Measurements from ENCODE around the gene LRRC27.

Gene LRRC27

DNA sequence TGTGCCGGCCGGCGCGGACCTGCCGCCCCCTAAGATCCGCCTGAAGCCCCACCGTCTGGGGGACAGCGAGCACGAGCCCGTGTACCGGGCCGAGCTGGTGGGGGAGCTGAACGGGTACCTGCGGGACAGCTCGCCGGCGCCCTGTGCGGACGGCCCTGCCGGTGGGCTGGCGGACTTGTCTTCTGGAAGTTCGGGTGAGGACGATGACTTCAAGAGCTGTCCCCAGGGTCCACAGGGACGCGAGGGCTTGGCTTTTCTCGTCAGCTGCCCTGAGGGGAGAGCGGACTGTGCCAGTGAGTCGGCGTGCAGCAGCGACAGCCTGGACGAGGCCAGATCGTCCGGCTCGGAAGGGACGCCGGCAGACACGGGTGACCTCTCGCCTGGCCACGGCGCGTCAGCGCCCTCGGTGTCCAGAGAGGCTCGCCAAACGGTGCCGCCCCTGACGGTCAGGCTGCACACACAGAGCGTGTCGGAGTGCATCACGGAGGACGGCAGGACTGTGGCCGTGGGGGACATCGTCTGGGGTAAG lies 73.5 kb downstream of the LRRC27 start:
- no peak for DNase-seq

DNA sequence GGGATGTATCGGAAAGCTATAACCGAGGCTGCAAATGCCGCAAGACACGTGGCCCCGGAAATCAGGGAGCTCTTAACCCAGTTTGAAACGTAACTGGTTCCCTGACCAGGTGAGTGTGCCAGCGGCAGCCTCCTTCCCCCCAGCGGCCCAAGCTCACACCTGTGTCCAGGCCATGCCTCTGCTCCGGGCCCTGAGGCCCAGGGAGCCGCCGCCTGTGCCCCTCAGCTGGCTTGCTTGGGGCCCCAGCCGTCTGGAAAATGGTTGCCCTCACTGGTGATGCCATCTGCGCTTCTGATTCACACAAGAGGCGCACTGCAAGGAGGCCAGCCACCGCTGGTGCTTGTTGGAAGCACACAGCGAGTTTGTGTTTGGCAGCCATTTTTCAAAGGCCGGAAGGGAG lies 74.2 kb downstream of the LRRC27 start:
- DNase-seq: no peak

DNA sequence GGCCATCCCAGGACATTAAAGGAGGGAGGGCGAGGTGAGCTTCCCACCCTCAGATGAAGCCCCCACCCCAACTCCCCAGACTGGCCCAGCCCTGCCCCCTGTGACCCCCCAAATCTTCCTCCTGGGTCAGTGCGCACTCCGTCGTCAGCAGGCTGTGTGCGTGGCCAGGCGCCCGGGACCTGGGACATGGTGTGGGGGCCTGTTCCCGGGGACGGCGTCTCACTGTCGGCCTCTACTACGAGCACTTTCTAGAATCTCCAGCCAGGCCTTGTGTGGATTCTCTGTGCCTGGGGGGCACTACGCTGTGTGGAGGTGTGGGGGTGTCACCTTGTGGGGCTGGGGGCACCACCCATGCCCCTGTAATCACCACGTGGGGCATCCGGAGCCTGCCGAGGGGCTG lies 74.8 kb downstream of the LRRC27 start:
- no peak for DNase-seq

DNA sequence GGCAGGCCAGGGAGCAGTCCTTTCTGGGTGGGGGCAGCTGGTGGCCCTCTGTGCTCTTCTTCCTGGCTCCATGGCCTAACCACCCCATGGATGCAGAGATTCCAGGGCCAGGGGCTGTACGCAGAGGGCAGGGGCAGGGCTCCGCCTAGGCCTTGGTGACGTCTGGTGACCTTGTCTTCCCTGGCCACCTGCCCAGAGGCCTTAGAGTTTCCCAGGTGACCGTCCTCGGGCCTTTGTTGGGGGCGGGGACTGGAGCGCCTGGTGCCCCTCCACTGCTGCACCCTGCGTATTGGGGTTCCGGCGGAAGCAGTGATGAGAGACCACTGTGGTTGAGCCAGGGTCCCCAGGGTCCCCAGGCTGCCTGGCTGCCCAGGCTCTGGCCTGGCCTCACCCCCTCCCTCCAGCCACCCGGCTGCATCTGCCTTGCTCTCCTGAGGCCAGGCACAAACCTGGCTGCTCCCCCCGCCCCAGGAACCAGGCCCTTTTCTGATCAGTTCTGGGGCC lies 75.3 kb downstream of the LRRC27 start:
- no peak for DNase-seq

DNA sequence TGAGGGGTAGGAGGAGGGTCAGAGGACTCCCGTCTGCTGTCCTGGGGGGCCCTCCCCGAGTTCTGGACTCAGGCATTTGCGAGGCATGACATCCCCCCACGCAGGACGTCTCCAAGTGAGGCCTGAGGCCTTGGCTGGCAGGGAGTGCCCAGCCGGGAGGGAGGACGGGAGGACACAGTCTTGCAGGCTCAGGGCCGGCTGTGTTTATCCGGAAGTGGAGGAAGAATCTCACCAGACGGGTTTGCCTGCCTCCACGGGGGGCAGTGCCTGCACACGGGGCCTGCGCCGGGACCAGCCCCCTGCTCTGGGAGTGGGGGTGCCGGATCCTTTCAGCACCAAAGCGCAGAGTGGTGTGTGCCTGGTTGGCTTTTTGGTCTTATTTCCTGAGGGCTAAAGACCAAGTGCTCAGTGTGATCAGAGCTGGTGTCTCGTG lies 75.9 kb downstream of the LRRC27 start:
- DNase-seq: no peak

DNA sequence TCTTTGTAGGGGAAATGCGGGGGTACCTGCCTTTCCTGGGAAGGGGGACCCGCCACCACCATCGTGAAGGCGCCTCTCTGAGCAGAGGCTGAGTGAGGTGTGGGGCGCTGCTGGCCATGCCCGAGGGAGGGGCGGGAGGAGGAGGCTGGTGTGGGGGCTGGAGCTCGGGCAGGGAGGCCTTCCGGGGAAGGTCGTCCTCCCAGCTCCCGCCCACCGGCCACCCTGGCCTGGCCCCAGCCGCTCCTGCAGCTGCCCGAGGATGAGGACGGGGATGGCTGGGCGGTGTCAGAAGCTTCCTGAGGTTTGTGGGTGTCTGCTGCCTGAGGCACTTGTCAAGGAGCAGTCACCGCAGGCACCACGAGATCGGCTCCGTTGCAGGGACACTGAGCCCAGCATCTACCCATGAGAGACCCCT lies 76.4 kb downstream of the LRRC27 start:
- DNase-seq: no peak

DNA sequence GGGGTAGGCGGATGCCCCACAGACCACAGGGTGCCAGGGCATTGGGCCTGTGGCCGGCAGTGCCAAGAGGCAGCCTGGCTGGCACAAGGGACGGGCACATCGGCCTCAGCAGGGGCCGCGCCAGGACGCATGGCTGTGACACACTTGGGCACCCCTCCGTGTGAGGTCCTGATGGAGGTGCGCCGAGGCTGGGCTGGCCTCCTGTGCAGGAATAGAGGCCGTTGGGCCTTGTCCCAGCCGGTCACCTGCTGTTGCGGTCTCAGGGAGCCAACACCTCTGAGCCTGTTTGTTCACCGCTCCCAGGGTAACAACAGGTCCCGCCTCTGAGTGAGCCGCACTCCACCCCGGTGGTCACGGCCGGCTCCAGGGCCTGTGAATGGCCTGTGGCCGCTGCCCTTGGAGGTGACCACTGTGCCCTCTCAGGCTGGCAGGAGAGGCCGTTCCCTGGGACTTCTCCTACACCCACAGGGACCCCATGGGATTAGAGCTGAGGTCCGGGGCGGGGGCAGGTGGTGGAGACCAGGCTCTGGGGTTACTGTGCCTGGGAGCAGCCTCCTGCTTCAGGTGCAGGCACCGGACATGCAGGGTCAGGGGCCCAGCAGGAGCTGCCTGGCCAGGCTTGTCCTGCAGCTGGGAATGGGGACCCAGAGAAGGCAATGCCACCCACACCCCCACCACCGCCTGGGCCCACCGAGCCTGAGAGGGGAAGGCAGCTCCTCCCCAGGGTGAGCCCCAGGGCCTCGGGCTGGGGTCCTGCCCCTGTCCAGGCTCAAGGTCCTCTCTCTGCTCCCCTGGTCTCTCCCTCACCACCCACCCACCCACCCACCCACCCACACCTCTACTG lies 77.1 kb downstream of the LRRC27 start:
- DNase-seq: no peak

DNA sequence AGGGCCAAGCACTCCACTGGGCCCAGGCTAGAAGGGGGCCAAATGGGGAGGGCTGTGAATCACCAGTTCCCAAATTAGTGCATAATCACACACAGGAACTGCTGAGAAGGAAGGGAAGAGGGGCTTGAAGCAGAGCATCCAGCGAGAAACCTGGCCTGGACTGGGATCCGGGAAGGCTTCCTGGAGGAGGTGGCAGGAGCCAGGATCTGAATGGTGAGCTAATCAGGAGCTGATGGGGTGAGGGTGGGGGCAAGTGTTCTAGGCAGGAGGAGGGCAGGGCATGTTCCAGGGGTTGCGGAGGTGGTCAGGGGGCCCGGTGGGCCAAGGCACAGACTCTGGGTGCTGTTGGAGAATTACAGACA lies 77.7 kb downstream of the LRRC27 start:
- no peak for DNase-seq

DNA sequence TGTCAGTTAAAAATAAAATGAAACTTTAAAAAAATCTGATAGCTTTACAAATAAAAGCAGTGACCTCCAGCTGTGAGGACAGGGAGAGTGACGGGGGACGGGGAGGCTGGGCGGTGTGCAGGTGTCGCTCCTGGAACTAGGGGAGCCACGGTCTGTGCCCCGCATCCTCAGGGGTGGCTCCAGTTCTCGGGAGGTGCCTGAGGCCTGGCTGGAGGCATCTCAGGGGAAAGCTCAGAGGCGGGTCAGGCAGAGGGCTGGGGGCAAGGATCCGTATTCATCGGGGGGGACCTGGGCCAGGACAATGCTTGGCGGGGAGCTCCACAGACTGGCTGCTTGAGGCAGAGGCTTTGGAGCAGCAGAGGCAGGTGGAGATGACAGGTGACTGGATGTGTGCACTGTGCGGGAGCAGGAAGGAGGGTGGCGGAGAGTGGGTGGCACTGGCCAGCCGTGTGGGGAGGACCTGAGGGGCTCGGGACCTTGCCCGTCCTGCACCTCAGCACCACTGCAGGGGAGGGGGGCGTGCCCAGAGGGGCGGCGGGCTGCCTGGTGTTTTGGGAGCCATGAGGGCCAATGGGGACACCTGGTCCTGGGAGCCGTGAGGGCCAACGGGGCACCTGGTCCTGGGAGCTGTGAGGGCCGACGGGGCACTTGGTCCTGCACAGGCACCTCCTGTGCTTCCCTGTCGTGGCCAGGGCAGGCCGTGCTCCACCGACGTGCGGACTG lies 78.2 kb downstream of the LRRC27 start:
- DNase-seq: no peak

DNA sequence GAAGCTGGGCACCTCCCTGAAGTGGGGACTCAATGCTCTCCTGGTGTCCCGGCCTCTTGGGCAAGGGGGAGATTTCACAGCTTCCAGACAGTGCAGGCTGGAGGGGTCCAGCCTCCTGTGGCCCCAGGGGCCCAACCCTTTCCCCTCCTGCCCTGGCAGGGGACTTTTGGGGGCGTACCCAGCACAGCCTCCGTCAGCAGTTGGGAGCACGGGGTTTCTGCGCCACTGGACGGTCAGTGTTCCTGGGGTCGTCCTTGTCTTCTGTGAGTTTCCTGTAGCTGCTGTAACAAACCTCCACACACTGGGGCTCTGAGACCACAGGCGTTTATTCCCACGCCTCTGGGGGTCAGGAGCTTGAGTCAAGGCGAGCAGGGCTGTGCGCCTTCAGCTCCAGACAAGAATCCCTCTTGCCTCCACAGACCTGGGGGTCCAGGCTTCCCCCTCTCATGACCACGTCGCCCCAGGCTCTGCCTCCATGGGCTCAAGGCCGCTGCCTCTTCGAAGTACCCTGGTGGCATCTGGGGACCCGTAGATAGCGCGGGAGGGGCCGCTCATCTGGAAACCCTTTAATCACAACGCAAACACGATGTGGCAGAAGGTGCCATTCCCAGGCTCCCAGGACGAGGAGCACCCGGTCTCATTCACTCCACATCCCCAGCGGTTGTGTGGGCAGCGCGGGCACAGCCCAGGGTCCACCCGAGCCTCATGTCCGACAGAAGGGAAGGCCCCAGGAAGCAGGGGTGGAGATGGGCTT lies 79.0 kb downstream of the LRRC27 start:
- no peak for DNase-seq

DNA sequence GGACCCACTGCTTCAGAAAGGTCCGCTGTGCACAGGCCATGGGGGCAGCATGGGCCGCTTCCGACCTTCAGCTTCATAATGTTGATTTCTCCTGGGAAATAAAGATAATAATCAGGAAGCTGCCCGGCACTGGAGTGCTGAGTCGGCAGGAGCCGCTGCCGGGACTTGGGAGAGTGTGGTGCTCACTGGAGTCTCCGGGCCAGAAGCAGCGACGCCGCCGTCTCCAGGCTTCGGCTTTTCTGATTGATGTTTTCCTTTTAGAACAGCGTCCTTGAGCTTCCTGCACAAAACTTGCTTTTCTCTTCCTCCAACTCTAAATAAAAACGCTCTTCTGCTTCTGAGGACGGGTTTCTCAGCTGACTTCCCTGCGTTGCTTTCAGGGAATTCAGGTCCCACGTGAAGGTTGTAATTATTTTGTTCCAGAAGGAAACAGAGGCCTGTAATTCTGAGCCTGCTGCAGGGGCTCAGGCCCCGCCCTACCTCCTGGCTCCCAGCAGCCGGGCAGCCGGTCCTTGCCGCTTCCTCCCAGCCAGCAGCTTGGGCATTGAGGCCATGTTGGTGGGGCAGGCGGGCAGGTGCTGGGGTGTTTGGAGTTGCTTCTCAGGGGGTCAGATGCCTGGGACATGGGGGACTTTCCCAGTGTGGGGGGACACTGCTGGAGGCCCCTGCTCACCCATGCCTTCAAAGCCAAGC lies 79.7 kb downstream of the LRRC27 start:
- no peak for DNase-seq

DNA sequence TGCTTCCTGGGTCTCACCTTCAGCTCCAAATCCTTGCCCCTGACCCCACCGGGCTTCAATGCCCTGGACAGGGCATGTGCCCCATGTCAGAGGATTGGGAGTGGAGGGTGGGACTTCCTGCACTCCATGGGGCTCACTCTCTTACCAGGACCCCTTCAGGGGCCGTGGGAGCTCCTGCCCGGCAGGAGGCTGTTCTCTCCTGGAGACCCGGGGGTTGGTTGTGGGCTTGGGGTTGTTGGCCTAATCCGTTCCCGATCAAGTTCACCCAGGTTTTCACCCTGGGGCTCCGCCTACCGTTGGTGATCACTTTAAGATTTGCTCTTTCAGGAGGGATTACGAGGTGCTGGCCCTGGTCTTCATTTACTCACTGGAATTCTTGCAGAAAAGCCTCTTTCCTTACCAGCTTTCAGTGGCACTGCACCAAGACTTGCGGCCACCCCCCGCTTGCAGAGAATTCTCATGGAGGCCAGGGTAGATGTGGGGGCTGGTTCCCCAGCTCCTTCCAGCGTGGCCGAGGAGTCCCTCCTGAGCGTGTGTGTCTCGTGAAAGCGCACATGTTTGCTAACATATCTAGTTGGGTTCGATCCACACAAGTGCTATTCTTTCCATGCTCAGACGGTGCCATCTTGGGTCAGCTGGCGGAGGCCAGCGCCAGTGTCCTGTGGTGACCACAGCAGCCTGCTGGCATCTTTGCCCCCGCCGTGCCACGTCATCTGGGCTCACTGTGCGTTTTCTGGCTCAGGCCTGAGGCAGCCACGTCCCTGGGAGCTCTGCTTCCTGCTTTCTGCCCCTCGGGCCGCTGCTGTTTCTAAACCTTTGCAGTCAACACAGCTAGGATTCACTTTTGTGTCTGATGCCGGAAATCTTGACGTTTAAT lies 80.6 kb downstream of the LRRC27 start:
- DNase-seq: no peak

DNA sequence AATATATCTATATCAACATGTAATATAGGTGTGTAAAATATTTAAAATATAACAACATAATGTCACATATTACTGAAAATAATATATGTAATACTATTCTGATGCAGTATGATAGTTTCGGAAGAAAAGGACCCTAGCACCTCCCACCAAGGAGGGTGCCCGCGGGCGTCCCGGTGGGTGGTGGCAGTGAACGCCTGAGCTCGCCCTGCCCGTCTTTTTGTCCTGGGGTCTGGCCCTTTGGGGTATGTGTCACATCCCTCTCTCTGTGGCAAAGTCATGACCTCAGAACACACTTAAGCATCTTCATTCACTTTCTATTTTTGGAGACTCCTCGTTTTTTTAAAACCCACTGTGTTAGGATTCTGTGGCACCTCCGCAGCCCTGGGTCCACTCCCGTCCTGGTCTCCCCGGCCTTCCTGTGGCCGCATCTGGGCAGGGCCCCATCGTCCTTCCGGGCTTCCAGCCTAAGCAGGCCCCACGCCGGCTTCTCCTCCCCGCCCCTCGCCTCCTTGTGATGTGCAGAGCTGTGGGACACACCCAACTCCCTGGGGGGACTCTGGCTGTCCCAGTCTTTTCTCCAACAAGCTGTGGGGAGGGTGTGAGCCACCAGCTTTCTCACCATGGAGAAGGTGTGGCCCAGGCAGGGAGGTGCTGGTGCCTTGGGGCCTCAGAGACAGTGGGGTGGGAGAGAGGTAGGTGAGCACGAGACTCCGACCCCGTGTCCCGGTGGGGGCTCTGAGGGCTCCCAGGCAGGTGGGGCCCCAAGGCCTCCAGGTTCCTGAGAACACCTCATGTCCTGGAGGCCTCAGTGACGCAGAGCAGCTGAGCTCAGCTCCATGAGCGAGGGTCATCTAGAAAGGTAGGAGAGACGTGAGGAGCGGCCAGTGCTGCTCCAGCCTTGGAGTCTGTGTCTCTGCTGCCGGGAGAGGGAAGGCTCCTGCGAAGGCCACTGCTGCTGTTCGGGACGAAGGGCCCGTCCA lies 81.5 kb downstream of the LRRC27 start:
- no peak for DNase-seq

DNA sequence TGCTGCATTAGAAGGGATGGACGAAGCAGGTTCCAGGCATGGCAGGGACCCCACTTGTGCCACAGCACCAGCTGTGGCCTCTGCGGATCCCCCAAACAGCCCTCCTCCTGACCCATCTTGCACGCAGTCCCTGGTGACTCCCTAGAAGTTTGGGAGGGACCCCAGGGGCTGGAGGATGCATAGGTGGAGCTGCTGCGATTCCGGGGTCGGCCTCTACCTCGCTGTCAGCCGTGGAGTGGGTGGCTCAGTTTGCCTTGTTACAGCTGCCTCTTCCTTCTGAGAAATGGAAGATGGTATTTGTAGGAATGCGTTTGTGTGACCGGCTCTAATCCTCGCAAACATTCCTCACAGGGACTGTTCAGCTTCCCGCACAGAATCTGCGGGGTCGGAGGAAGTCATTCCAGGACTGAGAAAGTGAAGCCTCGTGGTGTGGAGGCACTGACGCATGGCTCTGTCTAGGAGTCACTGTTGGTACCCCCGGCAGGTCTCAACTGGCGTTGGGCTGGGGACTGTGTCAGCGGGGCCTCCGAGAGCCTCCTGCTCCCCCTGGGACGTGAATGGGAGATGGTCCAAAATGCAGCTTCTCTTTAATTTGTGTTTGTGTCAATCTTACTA lies 82.5 kb downstream of the LRRC27 start:
- DNase-seq: no peak

DNA sequence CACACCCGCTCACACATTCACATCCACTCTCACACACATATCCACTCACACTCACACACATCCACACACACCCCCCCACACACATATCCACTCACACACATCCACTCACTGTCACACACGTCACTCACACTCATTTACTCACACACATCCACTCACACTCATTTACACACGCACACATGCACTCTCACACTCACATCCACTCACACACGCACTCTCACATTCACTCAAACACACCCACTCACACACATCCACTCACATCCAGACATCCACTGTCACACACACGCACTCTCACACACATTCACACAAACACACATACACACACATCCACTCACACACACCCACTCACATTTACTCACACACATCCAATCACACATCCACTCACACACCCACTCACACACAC lies 83.3 kb downstream of the LRRC27 start:
- DNase-seq: no peak

DNA sequence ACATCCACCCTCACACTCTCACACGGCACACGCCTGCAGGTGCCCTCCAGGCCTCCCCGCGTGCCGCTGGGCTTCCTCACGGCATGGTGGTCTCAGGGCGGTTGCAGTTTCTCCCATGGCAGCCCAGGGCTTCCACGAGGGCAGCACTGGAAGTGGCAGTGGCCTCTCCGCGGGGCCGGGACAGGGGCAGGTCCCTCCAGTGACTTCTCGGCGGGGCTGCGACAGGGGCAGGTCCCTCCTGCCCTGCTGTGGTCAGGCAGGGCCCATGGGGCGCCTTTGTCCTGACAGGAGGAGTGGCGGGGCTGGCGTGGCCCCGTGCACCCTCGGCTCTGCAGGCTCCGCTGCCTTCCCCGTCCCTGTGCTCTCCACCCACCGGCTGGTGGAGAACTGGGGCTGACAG lies 84.0 kb downstream of the LRRC27 start:
- DNase-seq: no peak

DNA sequence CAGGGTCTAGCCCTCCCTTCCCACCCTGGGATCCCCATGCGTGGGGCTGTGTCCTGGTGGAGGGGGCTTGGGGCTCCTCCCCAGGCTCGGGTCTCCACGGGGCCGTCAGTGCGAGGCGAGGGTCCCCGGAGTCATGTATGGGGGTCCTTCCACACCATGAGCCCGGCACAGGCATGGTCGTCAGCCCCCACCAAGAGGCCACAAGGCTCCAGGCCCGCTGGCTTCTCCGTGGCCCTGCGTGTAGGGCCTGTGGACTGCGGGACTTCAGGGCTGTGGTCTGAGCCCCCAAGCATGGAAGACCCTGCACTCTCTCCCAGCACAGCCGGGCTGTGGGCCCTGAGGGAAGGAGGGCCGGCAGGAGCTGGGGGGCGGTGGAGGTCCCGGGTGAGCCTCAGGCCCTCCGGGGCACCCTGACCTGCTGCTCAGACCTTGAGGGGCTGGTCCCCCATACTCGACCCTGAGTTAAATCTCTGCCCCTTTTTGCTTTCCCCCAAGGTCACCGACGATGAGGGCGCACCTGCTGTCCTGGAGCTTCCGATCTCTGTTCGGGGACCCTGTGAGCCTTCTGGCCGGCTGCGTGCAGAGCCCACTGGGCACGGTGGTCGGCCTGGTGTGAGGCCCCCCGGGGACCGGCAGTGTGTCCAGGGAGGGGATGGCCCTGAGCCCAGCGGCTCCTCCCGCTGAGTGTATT lies 84.7 kb downstream of the LRRC27 start:
- no peak for DNase-seq

DNA sequence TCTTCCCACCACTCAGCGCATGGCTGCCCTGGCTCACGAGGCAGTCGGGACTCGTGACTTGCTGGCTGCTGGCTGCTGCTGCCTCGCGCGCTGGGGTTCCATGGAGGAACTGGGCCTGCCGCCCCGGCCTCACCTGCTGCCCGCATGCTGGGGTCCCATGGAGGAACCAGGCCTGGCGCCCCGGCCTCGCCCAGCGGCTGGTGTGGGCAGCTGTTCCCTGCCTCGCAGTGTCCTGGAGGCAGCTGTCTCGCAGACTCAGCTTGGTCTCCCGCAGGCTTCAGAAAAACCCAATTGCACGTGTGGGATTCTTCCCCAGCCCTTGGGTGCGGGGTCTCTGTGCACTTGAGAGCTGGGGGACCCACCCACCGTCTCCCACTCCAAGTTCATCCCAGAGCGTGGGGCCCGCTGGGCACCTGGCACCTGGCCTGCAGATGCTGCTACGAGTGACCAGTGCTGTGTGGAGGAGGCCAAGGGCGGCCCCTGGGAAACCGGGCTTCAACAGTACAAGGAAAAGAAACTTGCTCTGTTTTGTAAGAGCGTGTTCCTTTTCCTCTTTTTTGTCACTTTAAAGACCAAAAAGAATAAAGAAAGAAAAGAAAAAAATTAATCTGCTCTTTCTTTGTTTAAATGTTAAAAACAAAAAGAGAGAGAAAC lies 85.4 kb downstream of the LRRC27 start:
- DNase-seq: no peak

DNA sequence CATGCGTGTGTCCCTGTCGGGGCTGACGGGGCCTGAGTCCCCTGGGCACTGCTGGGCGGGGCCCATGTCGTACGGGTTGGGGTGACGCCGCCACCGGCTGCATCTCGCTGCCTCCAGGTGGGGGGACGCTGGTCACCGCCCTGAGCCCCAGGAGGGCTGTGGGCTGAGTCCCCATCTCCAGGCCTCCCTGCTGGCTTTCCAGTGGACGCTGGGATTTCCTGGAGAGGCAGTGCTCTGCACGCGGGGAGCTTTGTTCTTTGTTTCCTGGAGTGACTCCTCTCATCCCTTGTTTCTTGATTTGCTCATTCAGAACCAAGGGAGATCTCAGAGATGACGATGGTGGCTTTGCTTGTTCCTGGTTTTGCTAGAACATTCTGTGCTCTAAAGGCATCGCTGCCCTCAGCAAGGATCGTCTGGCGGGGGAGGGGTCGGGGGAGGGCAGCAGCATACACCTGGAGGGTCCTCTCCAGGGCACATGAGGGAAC lies 86.0 kb downstream of the LRRC27 start:
- no peak for DNase-seq
